ENCODE data around the gene TSC2.

The TSC2 gene

GRCh38 chr16:2043667-2044451 lies 3.9 kb upstream of the TSC2 start:
- no peak for DNase-seq (ENCODE audit: low read depth in 3 of 3)

- DNase-seq (ENCODE audit: low read depth in 3 of 3): no peak
These were observed 3.2 kb upstream of the TSC2 start for GRCh38 chr16:2044541-2044940.

- DNase-seq (ENCODE audit: low read depth in 3 of 3): no peak
These were observed 1.6 kb upstream of the TSC2 start for GRCh38 chr16:2045965-2046892.

GRCh38 chr16:2046893-2047329 lies 874 bp upstream of the TSC2 start:
- no peak for DNase-seq (ENCODE audit: low read depth in 3 of 3)

GRCh38 chr16:2048116-2048543 lies 345 bp downstream of the TSC2 start:
- DNase-seq (ENCODE audit: low read depth in 3 of 3): no peak

GRCh38 chr16:2053211-2053610 lies 5.4 kb downstream of the TSC2 start:
- DNase-seq (ENCODE audit: low read depth in 3 of 3): no peak

GRCh38 chr16:2053897-2054296 lies 6.1 kb downstream of the TSC2 start:
- no peak for DNase-seq (ENCODE audit: low read depth in 3 of 3)

GRCh38 chr16:2054543-2055245 lies 6.9 kb downstream of the TSC2 start:
- no peak for DNase-seq (ENCODE audit: low read depth in 3 of 3)

- DNase-seq (ENCODE audit: low read depth in 3 of 3): no peak
These were observed 8.3 kb downstream of the TSC2 start for GRCh38 chr16:2056077-2056476.

- DNase-seq (ENCODE audit: low read depth in 3 of 3): no peak
These were observed 9.1 kb downstream of the TSC2 start for GRCh38 chr16:2056681-2057407.

- no peak for DNase-seq (ENCODE audit: low read depth in 3 of 3)
These were observed 9.7 kb downstream of the TSC2 start for GRCh38 chr16:2057438-2057837.

- no peak for DNase-seq (ENCODE audit: low read depth in 3 of 3)
These were observed 10.6 kb downstream of the TSC2 start for GRCh38 chr16:2058420-2058819.

- DNase-seq (ENCODE audit: low read depth in 3 of 3): no peak
These were observed 11.1 kb downstream of the TSC2 start for GRCh38 chr16:2058872-2059271.

GRCh38 chr16:2060346-2060745 lies 12.6 kb downstream of the TSC2 start:
- no peak for DNase-seq (ENCODE audit: low read depth in 3 of 3)

GRCh38 chr16:2061023-2061422 lies 13.2 kb downstream of the TSC2 start:
- no peak for DNase-seq (ENCODE audit: low read depth in 3 of 3)

GRCh38 chr16:2061526-2061925 lies 13.7 kb downstream of the TSC2 start:
- no peak for DNase-seq (ENCODE audit: low read depth in 3 of 3)

GRCh38 chr16:2062801-2063200 lies 15.0 kb downstream of the TSC2 start:
- no peak for DNase-seq (ENCODE audit: low read depth in 3 of 3)

GRCh38 chr16:2063861-2064260 lies 16.1 kb downstream of the TSC2 start:
- no peak for DNase-seq (ENCODE audit: low read depth in 3 of 3)

- no peak for DNase-seq (ENCODE audit: low read depth in 3 of 3)
These were observed 16.7 kb downstream of the TSC2 start for GRCh38 chr16:2064368-2064945.

GRCh38 chr16:2066139-2066538 lies 18.4 kb downstream of the TSC2 start:
- DNase-seq (ENCODE audit: low read depth in 3 of 3): no peak

All from stimulated activated CD4-positive, alpha-beta T cell treated with anti-CD3 and anti-CD28 coated beads, TNF-alpha, amount 100 ng/mL, for 24 hours (primary cell).